Smooth muscle cell (in vitro differentiated cells): ENCODE results near the gene ZNF444. TPM values are rescaled to one million over a fixed set of nuclear protein-coding genes. Genes with fewer than 3 reads are reported as not detected.

ENCODE experiments used
- DNase-seq: peaks from one replicate; lab custom pipeline; 2025; ENCODE audit not compliant: unreplicated experiment; lab: John Stamatoyannopoulos, UW
- H2AFZ ChIP-seq: fragments of 200-600 bp; sonication (generic); 2 replicates; pipeline ENCODE4 v1.6.0; 2016; ENCODE audit warnings: antibody characterized with exemption, low read depth, mild to moderate bottlenecking
- H3F3A ChIP-seq: fragments of 200-600 bp; sonication (generic); 2 replicates; pipeline ENCODE4 v1.6.0; 2017; ENCODE audit warnings: antibody characterized with exemption, low read depth
- H3K27ac ChIP-seq: fragments of 200-600 bp; sonication (generic); 2 replicates; pipeline ENCODE4 v1.5.1; 2016; ENCODE audit warnings: low read depth, mild to moderate bottlenecking
- H3K27me3 ChIP-seq: fragments of 200-600 bp; sonication (generic); 2 replicates; pipeline ENCODE4 v1.6.1; 2016; ENCODE audit warnings: low read depth, mild to moderate bottlenecking
- H3K36me3 ChIP-seq: fragments of 200-600 bp; sonication (generic); 2 replicates; pipeline ENCODE4 v1.5.1; 2016; ENCODE audit warnings: low read depth
- H3K4me1 ChIP-seq: fragments of 200-600 bp; sonication (generic); 2 replicates; pipeline ENCODE4 v1.5.1; 2016; ENCODE audit warnings: low read depth
- H3K4me2 ChIP-seq: fragments of 200-600 bp; sonication (generic); 2 replicates; pipeline ENCODE4 v1.6.0; 2016; ENCODE audit warnings: mild to moderate bottlenecking
- H3K4me3 ChIP-seq: fragments of 200-600 bp; sonication (generic); 2 replicates; pipeline ENCODE4 v1.5.1; 2016; ENCODE audit warnings: mild to moderate bottlenecking
- H3K79me2 ChIP-seq: fragments of 200-600 bp; sonication (generic); 2 replicates; pipeline ENCODE4 v1.6.0; 2016; ENCODE audit warnings: low read depth, mild to moderate bottlenecking
- H3K9ac ChIP-seq: fragments of 200-600 bp; sonication (generic); 2 replicates; pipeline ENCODE4 v1.6.0; 2016; ENCODE audit warnings: low read depth
- H3K9me3 ChIP-seq: fragments of 200-600 bp; sonication (generic); replicated peaks from 2 replicates; pipeline ENCODE4 v1.5.1; 2016; ENCODE audit warnings: low read depth
- H4K20me1 ChIP-seq: fragments of 200-600 bp; sonication (generic); 2 replicates; pipeline ENCODE4 v1.6.0; 2016; ENCODE audit warnings: low read depth
- WGBS: methylation state at CpG from one replicate; pipeline ENCODE4 v1.1.7; 2016; ENCODE audit warnings: low lambda C conversion rate; 5-methylcytosine and 5-hydroxymethylcytosine counted together
- polyA plus RNA-seq: library from polyadenylated mRNA; unstranded; fragments of >200 nt; fragmentation: Nextera tagmentation; extraction: Ambion mirVana; gene quantifications from 2 replicates; pipeline ENCODE4 v1.2.1, GENCODE V29; 2016
- total RNA-seq: library from RNA; depleted of rRNA; stranded (reverse); fragments of >200 nt; gene quantifications from 2 replicates; pipeline ENCODE4 v1.2.3, GENCODE V29; 2014
- TF ChIP-seq, protein P1 (sequence below): fragments of 200-600 bp; sonication (generic); IDR thresholded peaks from 2 replicates; pipeline ENCODE4 v1.5.1; 2017; ENCODE audit warnings: borderline replicate concordance, mild to moderate bottlenecking, antibody characterized with exemption; ENCODE audit not compliant: insufficient read depth, poor library complexity, severe bottlenecking

Gene ZNF444
- total and polyA plus RNA-seq, 2 experiments from 2014 or later = 20.0 to 40.6 TPM

- WGBS = 94% methylated on average over 7 of the region's 7 CpGs
- Histone ChIP-seq H3F3A (no peaks in the 10 kb centered on the region), H3K9me3 (no peaks in the 10 kb centered on the region), H3K79me2 (no peaks in the 10 kb centered on the region), H3K27me3 (no peaks in the 10 kb centered on the region), H3K4me2 (no peak overlapping the region), H3K27ac (no peak overlapping the region), H3K9ac (no peak overlapping the region), H3K36me3 (no peaks in the 10 kb centered on the region), H2AFZ (no peak overlapping the region), H3K4me3 (no peak overlapping the region), H4K20me1 (no peaks in the 10 kb centered on the region), H3K4me1 (peaks cover 8% of the 10 kb centered on the region)
- TF ChIP-seq, protein P1, sequence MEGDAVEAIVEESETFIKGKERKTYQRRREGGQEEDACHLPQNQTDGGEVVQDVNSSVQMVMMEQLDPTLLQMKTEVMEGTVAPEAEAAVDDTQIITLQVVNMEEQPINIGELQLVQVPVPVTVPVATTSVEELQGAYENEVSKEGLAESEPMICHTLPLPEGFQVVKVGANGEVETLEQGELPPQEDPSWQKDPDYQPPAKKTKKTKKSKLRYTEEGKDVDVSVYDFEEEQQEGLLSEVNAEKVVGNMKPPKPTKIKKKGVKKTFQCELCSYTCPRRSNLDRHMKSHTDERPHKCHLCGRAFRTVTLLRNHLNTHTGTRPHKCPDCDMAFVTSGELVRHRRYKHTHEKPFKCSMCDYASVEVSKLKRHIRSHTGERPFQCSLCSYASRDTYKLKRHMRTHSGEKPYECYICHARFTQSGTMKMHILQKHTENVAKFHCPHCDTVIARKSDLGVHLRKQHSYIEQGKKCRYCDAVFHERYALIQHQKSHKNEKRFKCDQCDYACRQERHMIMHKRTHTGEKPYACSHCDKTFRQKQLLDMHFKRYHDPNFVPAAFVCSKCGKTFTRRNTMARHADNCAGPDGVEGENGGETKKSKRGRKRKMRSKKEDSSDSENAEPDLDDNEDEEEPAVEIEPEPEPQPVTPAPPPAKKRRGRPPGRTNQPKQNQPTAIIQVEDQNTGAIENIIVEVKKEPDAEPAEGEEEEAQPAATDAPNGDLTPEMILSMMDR = no peak
- no peak for DNase-seq
Measured at GRCh38 chr19:56130006-56130405, 11.1 kb upstream of the ZNF444 start.

DNA sequence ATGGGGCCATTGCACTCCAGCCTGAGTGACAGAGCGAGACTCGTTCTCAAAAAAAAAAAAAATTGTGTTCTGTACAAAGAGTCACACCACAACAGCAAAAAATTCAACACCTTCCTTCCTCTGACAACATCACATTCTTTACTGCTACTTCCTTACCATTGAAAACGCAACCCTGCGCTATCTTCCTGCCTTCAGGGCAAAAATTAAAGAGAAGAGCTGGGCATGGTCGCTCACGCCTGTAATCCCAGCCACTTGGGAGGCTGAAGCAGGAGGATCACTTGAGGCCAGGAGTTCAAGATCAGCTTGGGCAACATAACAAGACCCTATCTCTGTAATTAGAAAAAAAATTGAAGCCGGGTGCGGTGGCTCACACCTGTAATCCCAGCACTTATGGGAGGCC, 9.4 kb upstream of the ZNF444 start:
- no peak overlapping the region for H3K4me3 ChIP-seq
- H3K4me2 ChIP-seq = peak overlapping the region; percentile 77
- H3K27ac ChIP-seq = peak overlapping the region; percentile 71

DNA sequence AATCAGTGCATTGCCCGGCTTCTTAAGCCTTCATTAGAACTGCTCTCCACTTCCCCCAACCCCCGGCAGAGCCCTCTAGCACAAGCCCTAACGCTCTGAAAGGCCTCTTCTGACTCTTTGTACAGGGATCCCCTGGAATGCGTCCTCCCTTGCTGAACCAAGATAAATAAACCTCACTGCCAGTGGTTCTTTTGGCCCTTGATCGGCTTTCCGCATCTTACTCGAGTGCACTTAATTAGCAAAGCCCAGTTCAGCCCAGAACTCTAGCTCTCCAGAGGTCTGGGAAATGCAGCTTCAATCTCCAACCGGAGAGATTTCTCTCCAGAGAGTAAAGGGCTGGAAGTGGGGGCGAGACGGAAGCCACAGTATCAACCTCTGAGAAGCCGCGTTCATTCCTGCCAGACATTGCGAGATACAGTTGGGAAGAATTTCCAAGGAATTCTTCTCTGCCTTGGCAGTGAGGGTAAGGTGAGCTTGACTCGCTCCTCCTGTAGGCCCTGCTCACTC, 8.7 kb upstream of the ZNF444 start:
- Histone ChIP-seq H3K79me2 (no peaks in the 10 kb centered on the region), H2AFZ (peak overlapping the region; percentile 86), H3K36me3 (no peaks in the 10 kb centered on the region), H3K27ac (peak overlapping the region; percentile 71), H3K9me3 (no peaks in the 10 kb centered on the region), H3K4me2 (peak overlapping the region; percentile 77), H3K27me3 (no peaks in the 10 kb centered on the region), H3F3A (no peaks in the 10 kb centered on the region), H4K20me1 (no peaks in the 10 kb centered on the region), H3K4me3 (no peak overlapping the region), H3K9ac (no peak overlapping the region), H3K4me1 (peaks cover 8% of the 10 kb centered on the region)
- WGBS = 15% methylated on average over 14 of the region's 14 CpGs
- TF ChIP-seq, protein P1 = no peak
- no peak for DNase-seq

More for the DNA sequence above, 9.4 kb upstream of the ZNF444 start:
- Histone ChIP-seq H3K79me2 (no peaks in the 10 kb centered on the region), H3K36me3 (no peaks in the 10 kb centered on the region), H4K20me1 (no peaks in the 10 kb centered on the region), H2AFZ (no peak overlapping the region), H3F3A (no peaks in the 10 kb centered on the region), H3K27me3 (no peaks in the 10 kb centered on the region), H3K9me3 (no peaks in the 10 kb centered on the region), H3K9ac (no peak overlapping the region), H3K4me1 (peaks cover 8% of the 10 kb centered on the region)
- no peak for DNase-seq
- TF ChIP-seq, protein P1 = no peak
- 94% methylated on average over 8 of the region's 8 CpGs for WGBS
